K562 (cell line): ENCODE results near the gene IL27RA. TPM values are rescaled to one million over a fixed set of nuclear protein-coding genes. Genes with fewer than 3 reads are reported as not detected.
A peak's percentile ranks its signal among the peaks of the same experiment; 100 is the strongest.

ENCODE experiments used
- CBX1 ChIP-seq: sonication (generic); IDR thresholded peaks from 2 replicates; pipeline ENCODE4 v1.6.1; 2016; ENCODE audit warnings: antibody characterized with exemption, low read depth, mild to moderate bottlenecking
- CEBPG ChIP-seq, 3 experiments: fragments of 200-800 bp in 1 of 3; sonication (Bioruptor generic) in 1 of 3; sonication (generic) in 1 of 3; formaldehyde crosslinking in 1 of 3; IDR thresholded peaks in 2 of 3; conservative IDR thresholded peaks in 1 of 3; 2 replicates each; pipeline versions ENCODE4 v1.6.1 to v1.8.0; 2016 to 2022; ENCODE audit warnings: missing compliant biosample characterization in 2 of 3, missing genetic modification characterization in 2 of 3, mild to moderate bottlenecking in 1 of 3, missing genetic modification reagents in 1 of 3
- EGR1 ChIP-seq: fragments of 450-650 bp; conservative IDR thresholded peaks from 2 replicates; pipeline ENCODE4 v1.6.1; 2017; ENCODE audit warnings: mild to moderate bottlenecking
- ELF2 ChIP-seq: fragments of 250-450 bp; sonication (Bioruptor Pico); IDR thresholded peaks from 2 replicates; pipeline ENCODE4 v1.5.0; 2021; ENCODE audit warnings: mild to moderate bottlenecking
- EP300 ChIP-seq: IDR thresholded peaks from 2 replicates; pipeline ENCODE4 v1.6.1; 2012; ENCODE audit warnings: low read length, improper control_type of control experiment
- ETV1 ChIP-seq: fragments of 450-650 bp; conservative IDR thresholded peaks from 2 replicates; pipeline ENCODE4 v1.6.1; 2016; ENCODE audit warnings: missing genetic modification characterization, control low read depth, low read depth, missing compliant biosample characterization
- GTF2A2 ChIP-seq: IDR thresholded peaks from 2 replicates; pipeline ENCODE4 v1.6.1; 2016; ENCODE audit warnings: mild to moderate bottlenecking, missing genetic modification characterization, missing compliant biosample characterization
- JUN ChIP-seq, 2 experiments: sonication (generic) in 1 of 2; formaldehyde crosslinking in 1 of 2; IDR thresholded peaks; 2 replicates each; pipeline versions ENCODE4 v1.6.1 to v1.8.0; 2012 to 2022; ENCODE audit warnings: borderline replicate concordance in 2 of 2, mild to moderate bottlenecking in 2 of 2, improper control_type of control experiment in 1 of 2, low read depth in 1 of 2, low read length in 1 of 2, missing genetic modification reagents in 1 of 2
- SRSF3 ChIP-seq: fragments of 200-400 bp; formaldehyde crosslinking; IDR thresholded peaks from 2 replicates; pipeline ENCODE4 v1.6.1; 2016; ENCODE audit warnings: mild to moderate bottlenecking, low read length, moderate library complexity; ENCODE audit not compliant: insufficient read depth
- ZNF57 ChIP-seq: fragments of 450-650 bp; formaldehyde crosslinking; IDR thresholded peaks from 2 replicates; pipeline ENCODE4 v1.4.0; 2020; ENCODE audit warnings: mild to moderate bottlenecking, moderate library complexity
- polyA plus RNA-seq, 8 experiments: library from polyadenylated mRNA; depleted of rRNA in 4 of 8; stranded (reverse) in 5 of 8; unstranded in 3 of 8; fragments of >200 nt; fragmentation: Nextera tagmentation in 2 of 8; fragmentation: Illumina TruSeq in 1 of 8; extraction: Ambion mirVana in 2 of 8; extraction: Trizol in 1 of 8; gene quantifications; 2 replicates each; pipeline versions ENCODE4 v1.2.1 to v1.2.3, GENCODE V29; 2011 to 2014; ENCODE audit warnings: inconsistent platforms in 1 of 8, missing spikeins in 1 of 8
- total RNA-seq, 7 experiments: library from RNA; depleted of rRNA in 6 of 7; stranded (reverse); fragments of >200 nt in 6 of 7; fragmentation: Illumina TruSeq in 2 of 7; extraction: Trizol in 2 of 7; gene quantifications; 2 replicates each; pipeline versions ENCODE4 v1.2.1 to v1.2.3, GENCODE V29; 2011 to 2021; ENCODE audit warnings: low replicate concordance in 1 of 7
- TF ChIP-seq, protein P1 (sequence below): sonication (generic); formaldehyde crosslinking; IDR thresholded peaks from 2 replicates; pipeline ENCODE4 v1.8.1; 2023; ENCODE audit warnings: mild to moderate bottlenecking, missing genetic modification reagents
- TF ChIP-seq, protein P2 (sequence below): fragments of 450-650 bp; IDR thresholded peaks from 2 replicates; pipeline ENCODE4 v1.6.1; 2016; ENCODE audit warnings: antibody characterized with exemption
- TF ChIP-seq, protein P3 (sequence below): fragments of 450-650 bp; IDR thresholded peaks from 2 replicates; pipeline ENCODE4 v1.7.0; 2016; ENCODE audit warnings: borderline replicate concordance
- TF ChIP-seq, protein P4 (sequence below): fragments of 250-450 bp; sonication (Bioruptor Pico); IDR thresholded peaks from 2 replicates; pipeline ENCODE4 v1.5.0; 2021; ENCODE audit warnings: mild to moderate bottlenecking, moderate library complexity

IL27RA gene
- total and polyA plus RNA-seq, 9 of the 15 experiments (the other 6 are each of a cell fraction or from before 2014, with no cell fraction given): 1.9 to 15.9 (median 12.0) TPM

DNA sequence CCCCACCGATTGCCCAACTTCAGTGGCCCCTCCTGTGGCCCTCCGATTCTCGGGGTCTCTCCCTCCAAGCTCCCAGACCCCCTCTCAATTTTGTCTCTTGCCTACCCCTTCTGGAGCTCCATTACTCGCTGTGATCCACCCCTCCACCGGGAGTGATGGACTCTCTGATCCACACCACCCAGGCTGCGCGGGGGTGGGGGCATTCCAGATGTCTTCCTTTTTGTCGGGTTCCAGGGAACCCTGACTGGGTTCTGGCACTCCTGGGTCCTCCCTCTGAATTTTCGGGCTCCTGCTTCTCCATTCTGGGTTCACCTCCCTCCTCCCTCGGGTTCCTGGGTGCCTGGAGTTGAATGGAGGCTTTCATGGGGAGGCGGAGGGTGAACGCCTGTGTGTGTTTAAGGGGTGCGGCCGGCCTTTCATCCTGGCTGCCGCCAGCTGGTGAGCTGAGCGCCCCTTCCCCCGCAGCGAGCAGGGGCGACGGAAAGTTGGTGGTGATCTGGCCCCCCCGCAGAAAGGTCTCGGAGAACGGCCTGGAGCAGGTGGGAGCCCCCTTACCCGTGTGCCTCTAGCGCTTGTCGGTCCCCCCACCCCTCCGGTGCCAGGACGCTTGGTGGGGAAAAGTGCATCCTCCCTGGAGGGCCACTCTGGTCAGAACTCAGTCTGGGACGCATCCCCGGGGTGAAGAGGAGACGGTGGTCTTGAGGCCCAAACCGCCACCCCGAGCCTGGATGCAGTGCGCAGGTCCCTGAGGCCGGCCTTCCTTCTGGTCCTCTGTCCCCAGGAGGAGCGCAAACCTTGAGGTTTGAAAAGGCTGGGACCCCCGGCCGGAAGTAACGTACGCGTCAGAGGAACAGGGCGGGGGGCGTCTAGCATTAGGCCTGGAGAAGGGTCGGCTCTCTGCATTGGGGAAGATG lies 42.6 kb downstream of the IL27RA start (continued):
- TF ChIP-seq ZNF57 (CRISPR knock-in tag) (no peak), CEBPG (CRISPR knock-in tag; IDR thresholded peaks at IDR 0.05) (peak; percentile 37; the same call in 1 of the 2 replicates), CEBPG (tag; conservative IDR thresholded peaks at IDR 0.05 in 1 of 2, IDR thresholded peaks at IDR 0.05 in 1 of 2) (0 out of 4 replicates have a peak, but pooled peaks of 1 of the 2 experiments have one; percentile 23), ELF2 (no peak), EP300 (no peak), CBX1 (no peak), SRSF3 (no peak), GTF2A2 (tag) (no peak), JUN (IDR thresholded peaks at IDR 0.05; ENCODE audit: borderline replicate concordance, low read depth, low read length) (no peak), JUN (CRISPR knock-in tag; IDR thresholded peaks at IDR 0.05; ENCODE audit: borderline replicate concordance) (no peak), EGR1 (peak; percentile 71), ETV1 (tag) (0 out of 2 replicates have a peak, but pooled peaks have one; percentile 36)
- TF ChIP-seq, protein P1, sequence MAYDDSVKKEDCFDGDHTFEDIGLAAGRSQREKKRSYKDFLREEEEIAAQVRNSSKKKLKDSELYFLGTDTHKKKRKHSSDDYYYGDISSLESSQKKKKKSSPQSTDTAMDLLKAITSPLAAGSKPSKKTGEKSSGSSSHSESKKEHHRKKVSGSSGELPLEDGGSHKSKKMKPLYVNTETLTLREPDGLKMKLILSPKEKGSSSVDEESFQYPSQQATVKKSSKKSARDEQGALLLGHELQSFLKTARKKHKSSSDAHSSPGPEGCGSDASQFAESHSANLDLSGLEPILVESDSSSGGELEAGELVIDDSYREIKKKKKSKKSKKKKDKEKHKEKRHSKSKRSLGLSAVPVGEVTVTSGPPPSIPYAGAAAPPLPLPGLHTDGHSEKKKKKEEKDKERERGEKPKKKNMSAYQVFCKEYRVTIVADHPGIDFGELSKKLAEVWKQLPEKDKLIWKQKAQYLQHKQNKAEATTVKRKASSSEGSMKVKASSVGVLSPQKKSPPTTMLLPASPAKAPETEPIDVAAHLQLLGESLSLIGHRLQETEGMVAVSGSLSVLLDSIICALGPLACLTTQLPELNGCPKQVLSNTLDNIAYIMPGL (CRISPR knock-in tag): no peak
- TF ChIP-seq, protein P2, sequence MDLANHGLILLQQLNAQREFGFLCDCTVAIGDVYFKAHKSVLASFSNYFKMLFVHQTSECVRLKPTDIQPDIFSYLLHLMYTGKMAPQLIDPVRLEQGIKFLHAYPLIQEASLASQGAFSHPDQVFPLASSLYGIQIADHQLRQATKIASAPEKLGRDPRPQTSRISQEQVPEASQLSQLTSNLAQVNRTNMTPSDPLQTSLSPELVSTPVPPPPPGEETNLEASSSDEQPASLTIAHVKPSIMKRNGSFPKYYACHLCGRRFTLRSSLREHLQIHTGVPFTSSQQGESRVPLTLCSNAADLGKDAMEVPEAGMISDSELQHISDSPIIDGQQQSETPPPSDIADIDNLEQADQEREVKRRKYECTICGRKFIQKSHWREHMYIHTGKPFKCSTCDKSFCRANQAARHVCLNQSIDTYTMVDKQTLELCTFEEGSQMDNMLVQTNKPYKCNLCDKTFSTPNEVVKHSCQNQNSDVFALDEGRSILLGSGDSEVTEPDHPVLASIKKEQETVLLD: peak; percentile 49; the same call in 1 of the 2 replicates
- TF ChIP-seq, protein P3, sequence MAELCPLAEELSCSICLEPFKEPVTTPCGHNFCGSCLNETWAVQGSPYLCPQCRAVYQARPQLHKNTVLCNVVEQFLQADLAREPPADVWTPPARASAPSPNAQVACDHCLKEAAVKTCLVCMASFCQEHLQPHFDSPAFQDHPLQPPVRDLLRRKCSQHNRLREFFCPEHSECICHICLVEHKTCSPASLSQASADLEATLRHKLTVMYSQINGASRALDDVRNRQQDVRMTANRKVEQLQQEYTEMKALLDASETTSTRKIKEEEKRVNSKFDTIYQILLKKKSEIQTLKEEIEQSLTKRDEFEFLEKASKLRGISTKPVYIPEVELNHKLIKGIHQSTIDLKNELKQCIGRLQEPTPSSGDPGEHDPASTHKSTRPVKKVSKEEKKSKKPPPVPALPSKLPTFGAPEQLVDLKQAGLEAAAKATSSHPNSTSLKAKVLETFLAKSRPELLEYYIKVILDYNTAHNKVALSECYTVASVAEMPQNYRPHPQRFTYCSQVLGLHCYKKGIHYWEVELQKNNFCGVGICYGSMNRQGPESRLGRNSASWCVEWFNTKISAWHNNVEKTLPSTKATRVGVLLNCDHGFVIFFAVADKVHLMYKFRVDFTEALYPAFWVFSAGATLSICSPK: no peak
- TF ChIP-seq, protein P4, sequence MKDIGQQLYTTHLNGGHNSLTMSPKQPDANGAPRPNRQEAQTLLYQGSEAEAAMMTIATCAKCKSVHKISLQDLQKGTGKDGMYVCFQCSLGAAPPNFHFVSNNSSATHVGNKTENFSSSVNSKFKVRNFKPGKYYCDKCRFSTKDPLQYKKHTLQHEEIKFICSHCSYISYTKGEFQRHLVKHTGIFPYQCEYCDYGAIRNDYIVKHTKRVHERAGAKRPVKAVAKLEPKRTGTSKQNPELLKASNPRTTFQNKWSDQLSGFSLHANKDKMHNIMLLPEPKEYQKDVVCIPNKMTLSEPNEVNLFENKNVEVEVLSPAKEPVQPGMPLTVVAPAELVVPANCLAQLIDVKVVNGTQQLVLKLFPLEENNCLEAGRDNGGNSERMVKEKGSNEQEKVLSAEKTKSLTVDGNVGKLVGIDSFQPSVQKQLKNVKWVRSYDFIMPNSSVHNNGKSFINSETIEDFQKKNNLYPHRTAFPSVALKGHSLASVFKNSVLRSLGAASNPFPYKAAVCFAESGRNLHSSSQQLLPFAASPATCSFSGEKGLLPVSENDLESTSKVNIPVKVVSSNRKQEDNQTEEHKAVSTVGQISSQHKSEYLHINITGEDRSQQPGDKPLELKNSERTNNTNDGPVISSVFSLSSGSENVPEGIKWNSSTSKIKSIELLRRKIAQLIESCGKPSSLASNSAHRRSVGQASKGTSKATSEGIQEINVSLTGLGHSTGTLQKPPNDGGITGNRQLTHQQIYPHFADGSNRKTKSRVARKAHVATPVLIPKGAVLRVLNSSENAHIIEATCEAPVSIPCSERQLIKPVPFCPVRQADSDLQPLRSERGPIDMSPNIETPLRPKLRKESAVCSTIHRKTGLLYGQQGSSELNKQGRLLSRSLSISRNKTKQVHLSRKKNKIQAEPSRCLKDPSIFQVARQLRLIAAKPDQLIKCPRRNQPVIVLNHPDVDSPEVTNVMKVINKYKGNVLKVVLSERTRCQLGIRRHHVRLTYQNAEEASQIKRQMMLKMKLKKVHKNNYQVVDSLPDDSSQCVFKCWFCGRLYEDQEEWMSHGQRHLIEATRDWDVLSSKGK: no peak
